NCI-H524 (cell line): ENCODE measurements around the gene GFOD2.
"Not testable (repeated sequence)": the region's sequence is repeated elsewhere in the genome, so short reads cannot be mapped to it uniquely, and the experiment has no call there.

Experiments used
- DNase-seq, 2 experiments: peaks; one replicate each; lab custom pipeline; 2025; lab: John Stamatoyannopoulos, UW

The GFOD2 gene

GRCh38 chr16:67702130-67702529, 17.0 kb downstream of the GFOD2 start:
- no peak for DNase-seq

DNA sequence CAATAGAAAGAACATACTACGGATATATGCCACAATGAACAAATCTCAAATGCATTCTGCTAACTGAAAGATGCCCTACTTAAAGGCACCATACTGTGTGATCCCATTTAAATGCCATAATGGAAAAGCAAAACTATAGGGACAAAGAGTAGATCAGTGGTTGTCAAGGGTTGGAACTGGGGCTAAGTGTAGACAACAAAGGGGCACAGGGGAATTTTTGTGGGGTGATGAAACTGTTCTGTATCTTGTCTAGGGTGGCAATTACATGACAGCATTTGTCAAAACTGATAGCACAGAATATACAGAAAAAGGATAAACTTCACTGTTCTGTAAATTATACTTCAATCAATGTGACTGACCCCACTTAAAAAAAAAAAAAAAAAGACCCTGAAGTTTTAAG, 17.7 kb downstream of the GFOD2 start:
- DNase-seq = no peak

GRCh38 chr16:67699265-67699664, 19.9 kb downstream of the GFOD2 start:
- DNase-seq = no peak

DNA sequence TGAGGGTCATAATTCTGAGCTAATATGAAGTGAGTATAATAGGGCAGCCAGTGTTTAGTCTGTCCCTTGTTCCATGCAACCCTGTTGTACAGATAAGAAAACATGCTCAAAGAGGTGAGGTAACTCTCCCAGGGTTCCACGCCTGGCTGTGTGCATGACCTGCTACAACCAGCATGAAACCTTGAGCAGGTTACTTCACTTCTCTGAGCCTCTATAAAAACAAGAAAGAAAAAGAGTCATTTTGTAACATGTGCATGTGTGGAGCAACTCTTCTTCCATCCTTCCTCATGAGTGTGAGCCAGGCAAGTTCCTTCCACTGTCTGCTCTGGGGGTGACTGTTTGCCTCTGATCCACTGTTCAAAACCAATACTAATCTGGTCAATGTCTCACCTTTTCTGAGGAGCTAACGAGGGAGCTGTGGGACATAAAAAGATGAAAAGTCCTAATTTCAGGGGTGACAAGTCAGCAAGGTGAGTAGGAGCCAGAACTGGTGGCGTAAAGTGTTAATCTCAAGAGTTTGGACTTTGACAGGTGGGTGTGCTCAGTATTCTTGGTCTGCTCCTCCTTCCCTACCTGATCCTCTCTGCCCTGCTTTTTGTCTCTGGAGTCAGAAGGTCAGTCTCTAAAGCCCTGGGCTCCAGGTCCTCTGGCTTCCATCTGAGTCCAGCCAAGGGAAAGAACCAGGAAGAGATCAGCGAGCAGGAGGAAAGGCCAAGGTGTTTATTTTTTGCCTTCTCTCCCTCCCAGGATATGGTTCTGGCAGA, 21.5 kb downstream of the GFOD2 start:
- DNase-seq = no peak

DNA sequence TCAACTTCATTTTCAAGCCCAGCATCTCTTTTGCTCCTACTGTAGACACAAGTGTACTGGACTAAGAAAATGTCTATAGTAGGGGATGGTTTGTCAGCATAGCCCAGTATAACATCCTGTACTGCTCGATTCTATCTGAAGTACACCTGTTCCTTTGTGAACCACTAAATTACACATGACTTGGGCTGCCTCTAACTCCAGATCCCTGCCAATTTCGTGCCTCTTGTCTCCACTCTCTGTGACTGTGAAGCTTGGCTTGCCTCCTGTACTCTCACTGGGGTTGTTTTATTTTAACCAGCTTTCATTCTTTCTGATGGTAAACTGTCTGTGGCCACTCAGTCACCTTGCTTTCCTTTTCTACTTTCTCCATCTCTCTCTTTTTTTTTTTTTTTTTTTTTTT, 24.5 kb downstream of the GFOD2 start:
- no peak for DNase-seq

DNA sequence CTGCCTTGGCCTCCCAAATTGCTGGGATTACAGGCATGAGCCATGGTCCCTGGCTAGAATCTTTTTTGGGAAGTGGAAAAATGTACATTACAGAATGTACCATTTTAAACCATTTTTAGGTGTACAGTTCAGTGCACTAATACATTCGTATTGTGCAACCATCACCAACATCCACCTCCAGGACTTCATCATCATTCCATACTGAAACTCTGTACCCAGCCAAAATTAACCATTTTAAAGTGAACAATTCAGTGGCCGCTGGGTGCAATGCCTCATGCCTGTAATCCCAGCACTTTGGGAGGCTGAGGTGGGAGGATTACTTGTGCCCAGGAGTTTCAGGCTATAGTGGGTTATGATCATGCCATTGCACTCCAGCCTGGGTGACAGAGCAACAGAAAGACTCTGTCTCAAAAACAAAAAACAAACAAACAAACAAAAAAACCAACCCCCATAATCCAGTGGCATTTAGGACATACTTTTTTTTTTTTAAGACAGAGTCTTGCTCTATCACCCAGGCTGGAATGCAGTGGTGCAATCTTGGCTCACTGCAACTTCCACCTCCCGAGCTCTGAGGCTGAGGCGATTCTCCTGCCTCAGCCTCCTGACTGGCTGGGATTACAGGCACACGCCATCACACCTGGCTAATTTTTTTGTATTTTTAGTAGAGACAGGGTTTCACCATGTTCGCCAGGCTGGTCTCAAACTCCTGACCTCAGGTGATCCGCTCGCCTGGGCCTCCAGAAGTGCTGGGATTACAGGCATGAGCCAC, 25.4 kb downstream of the GFOD2 start:
- not testable (repeated sequence) for DNase-seq

GRCh38 chr16:67685388-67686112, 33.6 kb downstream of the GFOD2 start:
- no peak for DNase-seq

GRCh38 chr16:67683767-67684166, 35.3 kb downstream of the GFOD2 start:
- DNase-seq = no peak

DNA sequence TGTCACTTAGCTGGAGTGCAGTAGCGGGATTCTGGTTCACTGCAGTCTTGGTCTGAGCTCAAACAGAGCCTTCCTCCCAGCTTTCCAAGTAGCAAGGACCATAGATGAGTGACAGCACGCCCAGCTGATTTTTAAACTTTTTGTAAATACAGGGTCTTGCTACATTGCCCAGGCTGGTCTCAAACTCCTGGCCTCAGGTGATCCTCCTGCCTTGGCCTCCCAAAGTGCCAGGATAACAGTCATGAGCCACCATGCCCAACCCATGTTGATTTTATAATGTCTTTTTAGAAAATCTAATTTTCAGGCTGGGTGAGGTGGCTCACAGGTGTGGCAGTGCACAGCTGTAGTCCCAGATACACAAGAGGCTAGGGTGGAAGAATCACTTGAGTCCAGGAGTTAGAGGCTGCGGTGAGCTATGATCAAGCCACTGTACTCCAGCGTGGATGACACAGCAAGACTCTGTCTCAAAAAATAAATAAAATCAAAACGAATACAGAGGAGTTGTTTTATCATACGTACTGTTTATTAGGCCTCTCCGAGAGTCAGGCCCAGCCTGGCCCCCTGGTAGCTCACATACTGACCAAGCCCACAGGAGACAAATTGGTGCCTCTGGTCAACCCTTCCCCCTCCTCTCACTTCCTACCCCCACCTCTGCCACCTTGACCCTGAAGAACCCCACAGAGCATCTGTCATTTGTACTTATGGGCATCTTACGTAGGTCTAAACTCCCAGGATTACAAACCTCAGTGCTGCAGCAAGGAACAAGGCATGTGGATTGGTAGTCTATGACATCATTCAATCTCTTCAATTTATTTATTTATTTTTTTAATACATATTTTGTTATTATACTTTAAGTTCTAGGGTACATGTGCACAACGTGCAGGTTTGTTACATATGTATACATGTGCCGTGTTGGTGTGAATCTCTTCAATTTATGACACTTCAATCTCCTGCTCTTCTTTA, 38.9 kb downstream of the GFOD2 start:
- DNase-seq = no peak

DNA sequence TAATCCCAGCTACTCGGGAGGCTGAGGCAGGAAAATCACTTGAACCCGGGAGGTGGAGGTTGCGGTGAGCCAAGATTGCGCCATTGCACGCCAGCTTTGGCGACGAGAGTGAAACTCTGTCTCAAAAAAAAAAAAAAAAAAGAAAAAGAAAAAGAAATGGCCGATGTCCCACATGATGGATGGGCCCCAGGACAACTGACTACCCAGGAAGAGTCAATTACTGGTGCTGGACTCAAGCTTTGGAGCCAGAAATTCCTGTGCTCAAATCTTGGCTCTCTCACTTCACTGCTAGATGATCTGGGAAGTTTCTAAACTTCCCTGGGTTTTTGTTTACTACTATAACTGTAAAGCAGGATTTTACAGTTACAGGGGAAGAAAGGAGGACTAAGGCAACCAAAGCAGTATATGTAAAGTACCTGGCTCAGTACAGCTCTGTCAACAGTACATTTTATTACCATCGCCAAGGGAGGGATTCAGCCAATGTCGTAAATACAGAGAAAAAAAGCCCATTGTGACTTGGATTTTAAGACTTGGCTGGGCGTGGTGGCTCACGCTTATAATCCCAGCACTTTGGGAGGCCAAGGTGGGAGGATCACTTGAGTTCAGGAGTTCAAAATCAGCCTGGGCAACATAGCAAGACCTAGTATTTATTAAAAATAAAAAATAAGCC, 40.6 kb downstream of the GFOD2 start:
- DNase-seq = no peak

DNA sequence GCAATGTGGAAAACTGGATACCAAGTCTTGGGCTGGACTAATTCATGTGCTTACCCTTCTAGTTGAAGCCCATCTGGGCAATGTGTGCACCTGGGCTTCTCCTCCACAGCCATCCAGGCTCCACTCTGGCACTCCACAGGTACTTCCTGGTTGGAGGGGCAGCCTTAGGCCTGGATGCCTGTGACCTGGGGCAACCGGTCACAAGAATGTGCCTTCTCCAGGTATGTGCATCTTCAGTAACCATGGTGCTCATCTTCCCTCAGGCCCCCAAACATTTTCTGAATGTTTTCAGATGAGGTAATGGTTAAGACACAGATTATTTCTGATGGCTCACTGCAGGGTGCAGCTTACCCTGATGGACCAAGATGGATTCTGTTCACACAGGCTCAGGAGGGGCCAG, 41.4 kb downstream of the GFOD2 start:
- DNase-seq = no peak

- DNase-seq = no peak
Measured at GRCh38 chr16:67676939-67677338, 42.2 kb downstream of the GFOD2 start.

GRCh38 chr16:67676516-67676915, 42.6 kb downstream of the GFOD2 start:
- no peak for DNase-seq

GRCh38 chr16:67675999-67676398, 43.1 kb downstream of the GFOD2 start:
- no peak for DNase-seq

GRCh38 chr16:67675579-67675935, 43.6 kb downstream of the GFOD2 start:
- no peak for DNase-seq

DNA sequence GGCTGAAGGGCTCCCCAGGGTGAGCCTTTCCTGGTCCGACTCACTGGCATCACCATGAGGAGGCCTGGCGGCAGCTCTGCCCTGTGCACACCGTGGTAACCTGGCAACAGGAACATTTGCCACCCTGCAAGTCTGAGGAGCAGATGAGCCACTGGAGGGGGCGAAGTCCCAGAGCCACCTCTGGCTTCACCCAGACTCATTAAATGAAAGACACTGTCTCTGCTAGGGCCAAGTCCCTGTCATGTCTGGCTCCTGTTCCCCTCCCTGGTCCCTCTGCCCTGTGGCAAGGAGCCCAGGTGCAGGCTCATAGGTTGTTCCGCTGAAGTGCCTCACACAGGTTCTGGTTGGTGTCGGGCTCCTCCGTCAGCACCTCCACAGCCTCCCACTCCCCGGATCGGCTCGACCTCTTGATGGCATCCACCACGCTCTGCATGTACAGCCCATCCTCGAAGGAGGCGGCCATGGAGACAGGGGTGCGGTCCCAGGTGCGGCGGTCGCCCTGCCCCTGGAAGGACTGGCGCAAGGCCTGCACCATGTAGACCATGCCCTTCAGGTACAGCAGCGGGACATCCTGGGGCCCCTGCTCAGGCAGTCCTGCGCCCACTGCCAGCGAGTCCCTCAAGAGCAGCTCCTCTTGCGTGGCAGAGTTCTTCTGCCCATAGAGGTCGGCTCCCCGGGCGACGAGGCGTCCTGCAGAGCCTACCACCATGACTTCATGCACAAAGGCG, 44.1 kb downstream of the GFOD2 start:
- DNase-seq = no peak

DNA sequence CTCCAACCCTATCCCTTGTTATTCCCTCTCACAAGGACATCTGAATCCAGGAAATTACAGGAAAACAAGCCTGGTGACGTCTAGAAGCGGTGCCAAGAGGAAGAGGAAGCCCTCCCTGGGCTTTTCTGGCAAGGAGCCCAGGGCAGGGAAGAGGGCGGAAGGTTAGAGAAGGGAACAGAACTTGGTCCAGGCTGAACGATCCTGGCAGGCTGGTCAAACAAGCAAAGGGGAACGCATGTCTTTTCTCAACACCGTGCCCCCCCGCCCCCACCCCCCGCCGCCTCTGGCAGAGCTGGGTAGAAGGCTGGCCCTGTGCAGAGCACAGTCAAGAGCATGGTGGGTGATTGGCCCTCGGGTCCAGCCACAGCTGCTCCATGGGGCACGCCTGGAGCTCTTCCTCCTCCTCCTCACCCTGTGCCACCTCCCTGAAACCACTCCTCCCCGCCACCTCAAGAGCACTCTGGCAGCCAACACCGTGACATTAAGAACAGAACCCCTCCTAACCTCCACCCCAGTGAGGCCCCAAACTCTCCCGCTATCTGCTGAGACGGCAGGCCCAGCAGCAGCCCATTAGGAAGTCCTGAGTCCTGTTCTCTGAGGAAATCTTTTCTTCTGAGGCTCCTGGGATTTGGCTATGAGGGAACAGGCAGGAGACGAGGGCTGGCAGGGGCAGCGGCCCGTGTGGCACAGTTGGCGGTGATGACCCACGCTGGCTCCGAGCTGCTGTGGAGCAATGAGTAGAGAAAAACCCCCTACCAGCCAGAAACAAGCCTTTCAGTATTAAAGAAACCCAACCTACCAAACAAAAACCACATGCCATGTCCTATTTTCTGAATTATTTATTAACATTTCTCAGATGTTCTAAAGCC, 45.2 kb downstream of the GFOD2 start:
- no peak for DNase-seq

- DNase-seq = peak; percentile 28 to 67
Measured at GRCh38 chr16:67672739-67673662, 46.1 kb downstream of the GFOD2 start.
